OCI-LY7 (cell line): ENCODE measurements around the gene LYZL1. TPM values are rescaled to one million over a fixed set of nuclear protein-coding genes. Genes with fewer than 3 reads are reported as not detected.

Experiments used
- BruUV-seq: library from RNA; stranded (reverse); fragments of 400-500 nt; replicated peaks from 2 replicates; lab custom pipeline; 2021; lab: Mats Ljungman, UMichigan
- CTCF ChIA-PET: fragments of 300-600 bp; sonication (Branson Sonifier 250); formaldehyde crosslinking; loops from one replicate; lab custom pipeline; 2022; ENCODE audit warnings: antibody characterized with exemption; ENCODE audit not compliant: unreplicated experiment; lab: Charles Lee
- POLR2A ChIA-PET: fragments of 300-600 bp; sonication (Branson Sonifier 250); formaldehyde crosslinking; loops from one replicate; lab custom pipeline; 2022; ENCODE audit warnings: antibody characterized with exemption; lab: Charles Lee
- DNase-seq: peaks from one replicate; pipeline ENCODE4 v3.0.0-alpha.2; 2015; ENCODE audit warnings: low spot score
- H2AFZ ChIP-seq: fragments of 200-600 bp; sonication (generic), shearing (Covaris generic); 2 replicates; pipeline ENCODE4 v1.6.1; 2014; ENCODE audit warnings: mild to moderate bottlenecking, antibody characterized with exemption, low read length, moderate library complexity
- H3K27ac ChIP-seq: fragments of 200-600 bp; sonication (generic); 2 replicates; pipeline ENCODE4 v1.5.1; 2014; ENCODE audit warnings: mixed run types, low read depth, mild to moderate bottlenecking, moderate library complexity, low read length, inconsistent platforms; ENCODE audit not compliant: poor library complexity, severe bottlenecking
- H3K36me3 ChIP-seq: fragments of 200-600 bp; sonication (generic); 2 replicates; pipeline ENCODE4 v1.6.1; 2014; ENCODE audit warnings: mild to moderate bottlenecking, antibody characterized with exemption, low read length, moderate library complexity, mixed read lengths; ENCODE audit not compliant: insufficient read depth
- H3K4me1 ChIP-seq: fragments of 200-600 bp; sonication (generic); 2 replicates; pipeline ENCODE4 v1.5.1; 2014; ENCODE audit warnings: mild to moderate bottlenecking, low read length; ENCODE audit not compliant: insufficient read depth, poor library complexity, severe bottlenecking
- H3K4me2 ChIP-seq: fragments of 200-600 bp; sonication (generic); 2 replicates; pipeline ENCODE4 v1.6.1; 2014; ENCODE audit warnings: mild to moderate bottlenecking, low read length
- H3K4me3 ChIP-seq: fragments of 200-600 bp; sonication (generic); 2 replicates; pipeline ENCODE4 v1.5.1; 2014; ENCODE audit warnings: mild to moderate bottlenecking, low read depth, low read length; ENCODE audit not compliant: poor library complexity, severe bottlenecking
- H3K79me2 ChIP-seq: fragments of 200-600 bp; sonication (generic); 2 replicates; pipeline ENCODE4 v1.6.1; 2016; ENCODE audit warnings: low read depth, mild to moderate bottlenecking, low read length, moderate library complexity, mixed read lengths; ENCODE audit not compliant: insufficient read depth
- H3K9me2 ChIP-seq: fragments of 200-600 bp; sonication (generic); 2 replicates; pipeline ENCODE4 v1.6.1; 2016; ENCODE audit warnings: mild to moderate bottlenecking, low read length, mixed read lengths; ENCODE audit not compliant: insufficient read depth
- H3K9me3 ChIP-seq: fragments of 200-600 bp; sonication (generic); 2 replicates; pipeline ENCODE4 v1.6.1; 2014; ENCODE audit warnings: mild to moderate bottlenecking, mixed run types, low read length, mixed read lengths
- H4K20me1 ChIP-seq: fragments of 200-600 bp; sonication (generic); 2 replicates; pipeline ENCODE4 v1.6.1; 2014; ENCODE audit warnings: mild to moderate bottlenecking, antibody characterized with exemption, low read length, moderate library complexity, mixed read lengths; ENCODE audit not compliant: insufficient read depth
- CTCF ChIP-seq: fragments of 200-600 bp; sonication (generic); conservative IDR thresholded peaks from 2 replicates; pipeline ENCODE4 v1.5.1; 2014; ENCODE audit warnings: mild to moderate bottlenecking, antibody characterized with exemption, low read length, moderate library complexity, mixed read lengths
- EZH2phosphoT487 ChIP-seq: fragments of 200-600 bp; sonication (generic); IDR thresholded peaks from 2 replicates; pipeline ENCODE4 v1.6.1; 2018; ENCODE audit warnings: low read depth, borderline replicate concordance, mild to moderate bottlenecking, mixed run types, antibody characterized with exemption, low read length, moderate library complexity, mixed read lengths
- intact Hi-C: fragments of 100-400 bp; cut with micrococcal nuclease; formaldehyde crosslinking; loops from one replicate; pipeline ENCODE4 v1.10.0; 2022; ENCODE audit not compliant: unreplicated experiment
- total RNA-seq, 2 experiments: library from RNA; depleted of rRNA in 1 of 2; stranded (reverse); fragments of >200 nt in 1 of 2; shearing (Covaris generic) in 1 of 2; gene quantifications; 2 replicates each; pipeline ENCODE4 v1.2.3, GENCODE V29; 2014 to 2022

The LYZL1 gene
- total RNA-seq, 2 experiments from 2014 or later: not detected

GRCh38 chr10:29244978-29245377 is 43.9 kb upstream of the LYZL1 start:
- Histone ChIP-seq H3K27ac (no peak overlapping the region), H4K20me1 (no peaks in the 10 kb centered on the region), H3K4me3 (no peak overlapping the region), H3K79me2 (no peaks in the 10 kb centered on the region), H3K4me1 (no peaks in the 10 kb centered on the region), H3K36me3 (no peaks in the 10 kb centered on the region), H3K4me2 (no peak overlapping the region), H3K9me2 (no peaks in the 10 kb centered on the region), H2AFZ (no peak overlapping the region), H3K9me3 (no peaks in the 10 kb centered on the region)
- no peak for TF ChIP-seq CTCF
- no peak for TF ChIP-seq EZH2phosphoT487
- no TSS peak for BruUV-seq
- DNase-seq: no peak
- ChIA-PET POLR2A (no interaction called here), CTCF (no interaction called here)
- intact Hi-C loops: no loop called here

GRCh38 chr10:29245476-29245875 is 43.4 kb upstream of the LYZL1 start:
- Histone ChIP-seq H3K4me3 (no peak overlapping the region), H2AFZ (no peak overlapping the region), H3K4me2 (no peak overlapping the region), H3K27ac (no peak overlapping the region), H3K36me3 (no peaks in the 10 kb centered on the region), H3K9me3 (no peaks in the 10 kb centered on the region), H3K9me2 (no peaks in the 10 kb centered on the region), H3K4me1 (no peaks in the 10 kb centered on the region), H3K79me2 (no peaks in the 10 kb centered on the region), H4K20me1 (no peaks in the 10 kb centered on the region)
- CTCF ChIA-PET: no interaction called here
- no peak for TF ChIP-seq EZH2phosphoT487
- no peak for TF ChIP-seq CTCF
- no peak for DNase-seq
- intact Hi-C loops: no loop called here
- POLR2A ChIA-PET: no interaction called here
- no TSS peak for BruUV-seq

GRCh38 chr10:29246449-29246848 is 42.4 kb upstream of the LYZL1 start:
- Histone ChIP-seq H4K20me1 (no peaks in the 10 kb centered on the region), H3K4me2 (no peak overlapping the region), H3K9me2 (no peaks in the 10 kb centered on the region), H2AFZ (no peak overlapping the region), H3K79me2 (no peaks in the 10 kb centered on the region), H3K9me3 (no peaks in the 10 kb centered on the region), H3K27ac (no peak overlapping the region), H3K36me3 (no peaks in the 10 kb centered on the region), H3K4me1 (no peaks in the 10 kb centered on the region), H3K4me3 (no peak overlapping the region)
- BruUV-seq: no TSS peak
- CTCF ChIA-PET: no interaction called here
- DNase-seq: no peak
- POLR2A ChIA-PET: no interaction called here
- intact Hi-C loops: no loop called here
- TF ChIP-seq EZH2phosphoT487 (no peak), CTCF (no peak)
